ENCODE results near the gene ABCB8. TPM values are rescaled to one million over a fixed set of nuclear protein-coding genes. Genes with fewer than 3 reads are reported as not detected.

Gene ABCB8
- total and polyA plus RNA-seq, 2 of the 8 experiments (the other 6 are each of a cell fraction or from before 2014, with no cell fraction given): 17.7 to 27.0 TPM

DNA sequence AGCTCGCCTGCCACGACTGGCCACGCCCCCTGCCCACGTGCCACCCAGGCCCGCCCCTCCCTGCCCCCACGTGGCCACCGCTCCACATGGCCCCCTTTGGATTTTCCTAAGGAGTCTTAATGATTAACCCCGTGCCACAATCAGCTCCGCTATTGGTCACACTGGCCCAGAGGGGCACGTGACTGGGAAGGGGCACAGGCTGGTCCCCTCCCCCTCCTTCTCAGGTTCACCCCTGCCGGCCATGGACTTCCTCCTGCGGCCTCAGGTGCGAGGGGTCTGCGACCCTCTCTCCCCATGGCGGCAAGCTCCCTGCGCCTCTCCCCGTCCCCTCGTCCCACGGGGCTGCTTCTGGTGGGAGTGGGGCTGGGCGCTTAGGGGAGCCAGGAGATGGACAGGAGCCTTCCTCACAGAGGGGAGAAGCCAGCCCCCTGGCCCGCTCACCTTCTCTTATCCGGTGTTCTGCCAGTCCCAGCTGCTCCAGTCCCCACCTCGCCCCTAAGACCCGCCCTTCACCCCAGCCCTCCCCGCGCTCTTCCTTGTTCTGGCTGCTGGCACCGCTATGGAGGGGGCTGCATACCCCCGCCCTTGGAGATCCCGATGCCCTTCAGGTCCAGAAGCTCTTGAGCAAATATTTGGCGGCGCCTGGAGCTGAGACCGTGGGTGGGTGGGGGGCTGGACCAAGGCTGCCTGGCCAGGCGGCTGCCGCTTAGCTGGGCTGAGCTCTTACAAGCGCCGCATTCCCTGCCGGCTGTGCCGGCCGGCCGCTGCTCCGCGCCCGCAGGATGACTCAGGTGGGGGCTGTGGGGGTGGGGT, 34.4 kb downstream of the ABCB8 start (continued):
- no peak; the same call in 1 of the 2 replicates for TF ChIP-seq CREB1 (IDR thresholded peaks at IDR 0.05)
- no peak for TF ChIP-seq MAFK (IDR thresholded peaks at IDR 0.05; ENCODE audit: low read depth, low read length)
- no peak for TF ChIP-seq GABPA (IDR thresholded peaks at IDR 0.05; ENCODE audit: borderline replicate concordance, insufficient read depth, low read length)
- no peak for TF ChIP-seq BCL11A (IDR thresholded peaks at IDR 0.05; ENCODE audit: low read depth in 2 of 2, low read length in 2 of 2)
